Large intestine (tissue), 3 donors: ENCODE measurements around the gene SCNN1B. TPM values are rescaled to one million over a fixed set of nuclear protein-coding genes. Genes with fewer than 3 reads are reported as not detected.

Experiments
- DNase-seq, 2 donors: peaks; one replicate each; pipeline versions ENCODE4 v3.0.0 to v3.0.0-alpha.2; 2013
- H3K27ac ChIP-seq: one replicate; pipeline ENCODE4 v1.5.1; 2013; ENCODE audit warnings: low read length
- H3K27me3 ChIP-seq: 2 replicates; pipeline ENCODE4 v1.6.1; 2013; ENCODE audit warnings: low read length; ENCODE audit not compliant: control insufficient read depth, insufficient read depth
- H3K36me3 ChIP-seq: 2 replicates; pipeline ENCODE4 v1.6.1; 2013; ENCODE audit warnings: low read length; ENCODE audit not compliant: control insufficient read depth, insufficient read depth
- H3K4me1 ChIP-seq: one replicate; pipeline ENCODE4 v1.6.1; 2013; ENCODE audit warnings: low read length; ENCODE audit not compliant: control insufficient read depth, insufficient read depth
- H3K4me3 ChIP-seq: one replicate; pipeline ENCODE4 v1.5.1; 2013; ENCODE audit warnings: low read length
- H3K9me3 ChIP-seq: one replicate; pipeline ENCODE4 v1.6.1; 2013; ENCODE audit warnings: mild to moderate bottlenecking, low read depth, low read length, moderate library complexity; ENCODE audit not compliant: control insufficient read depth
- WGBS: methylation state at CpG from one replicate; pipeline ENCODE4 v1.1.5; 2013; ENCODE audit warnings: low lambda C conversion rate; ENCODE audit not compliant: insufficient coverage; 5-methylcytosine and 5-hydroxymethylcytosine counted together
- polyA plus RNA-seq: library from polyadenylated mRNA; unstranded; fragments of 120-200 nt; gene quantifications from one replicate; pipeline ENCODE4 v1.2.1, GENCODE V29; 2013

Gene SCNN1B
- polyA plus RNA-seq, 1 donor = 0.13 TPM

DNA sequence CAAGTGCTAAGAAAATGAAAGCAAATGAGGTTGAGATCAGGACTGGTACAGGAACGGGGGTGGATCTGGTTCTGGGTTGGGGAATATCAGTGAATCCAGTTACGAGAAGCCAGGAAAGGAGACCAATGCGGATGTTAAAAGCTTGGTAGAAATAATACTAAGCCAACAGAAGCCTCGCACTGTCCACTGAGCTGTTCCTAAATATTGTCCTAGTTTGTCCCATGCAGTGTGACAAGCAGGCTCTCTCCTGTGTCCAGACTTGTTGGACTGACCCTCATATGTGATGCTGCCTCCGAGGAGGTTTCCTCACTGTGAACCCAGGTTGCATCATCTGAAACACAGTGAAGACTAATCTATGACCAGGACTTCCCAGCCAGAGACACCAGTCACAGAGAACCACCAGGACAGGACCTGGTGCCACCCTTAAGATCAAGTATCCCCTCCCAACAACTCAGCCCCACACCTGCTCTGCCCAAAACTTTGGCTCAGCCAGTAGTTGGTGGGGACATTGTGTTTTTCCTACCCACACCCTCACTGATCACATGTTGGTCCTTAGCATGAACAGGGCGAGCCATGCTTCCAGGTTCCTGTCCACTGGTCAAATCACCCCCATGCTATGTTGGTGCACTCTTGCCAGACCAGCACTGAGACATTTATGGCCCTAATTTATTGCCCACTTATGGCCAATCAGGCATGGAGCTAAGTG is 32.7 kb upstream of the SCNN1B start:
- 89% methylated on average over 1 of the region's 6 CpGs for WGBS
- H3K27ac ChIP-seq = no peak overlapping the region
- DNase-seq = no peak

GRCh38 chr16:23270654-23271053 is 31.4 kb upstream of the SCNN1B start:
- DNase-seq = no peak
- Histone ChIP-seq H3K4me3 (no peak overlapping the region), H3K9me3 (no peaks in the 10 kb centered on the region), H3K27me3 (no peaks in the 10 kb centered on the region), H3K4me1 (no peaks in the 10 kb centered on the region), H3K36me3 (no peaks in the 10 kb centered on the region), H3K27ac (no peak overlapping the region)
- WGBS = no CpG with 5 or more reads among the region's 3 CpGs

More for the DNA sequence above, 32.7 kb upstream of the SCNN1B start:
- Histone ChIP-seq H3K9me3 (no peaks in the 10 kb centered on the region), H3K4me1 (no peaks in the 10 kb centered on the region), H3K36me3 (no peaks in the 10 kb centered on the region), H3K4me3 (no peak overlapping the region), H3K27me3 (no peaks in the 10 kb centered on the region)

GRCh38 chr16:23274968-23275367 is 27.1 kb upstream of the SCNN1B start:
- no peaks in the 10 kb centered on the region for H3K9me3 ChIP-seq
- H3K27me3 ChIP-seq = no peaks in the 10 kb centered on the region
- H3K4me3 ChIP-seq = no peak overlapping the region
- H3K4me1 ChIP-seq = no peaks in the 10 kb centered on the region
- 60% methylated on average over 1 of the region's 2 CpGs for WGBS
- DNase-seq = no peak
- H3K27ac ChIP-seq = no peak overlapping the region
- H3K36me3 ChIP-seq = no peaks in the 10 kb centered on the region

GRCh38 chr16:23276821-23277220 is 25.3 kb upstream of the SCNN1B start:
- no peak overlapping the region for H3K27ac ChIP-seq
- H3K4me3 ChIP-seq = no peak overlapping the region
- H3K36me3 ChIP-seq = no peaks in the 10 kb centered on the region
- 83% methylated on average over 1 of the region's 4 CpGs for WGBS
- H3K4me1 ChIP-seq = no peaks in the 10 kb centered on the region
- no peaks in the 10 kb centered on the region for H3K27me3 ChIP-seq
- DNase-seq = no peak
- H3K9me3 ChIP-seq = no peaks in the 10 kb centered on the region

DNA sequence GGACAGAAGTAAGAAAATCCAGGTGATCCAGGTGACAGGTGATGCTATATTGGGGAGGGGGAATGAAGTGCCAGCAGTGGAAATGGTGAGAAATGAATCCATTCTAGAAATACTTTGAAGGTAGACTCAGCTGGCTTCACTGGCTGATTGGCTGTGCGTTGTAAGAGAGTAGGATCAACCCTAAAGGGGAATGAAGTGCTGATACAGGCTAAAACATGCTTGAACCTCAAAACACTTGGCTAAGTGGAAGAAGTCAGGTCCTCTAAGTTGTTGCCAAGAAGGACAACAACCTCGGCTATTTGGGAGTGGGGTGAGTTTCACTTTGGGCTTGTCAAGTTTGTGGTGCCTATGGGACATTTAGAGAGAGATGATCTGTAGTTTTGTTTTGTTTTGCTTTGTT is 24.1 kb upstream of the SCNN1B start:
- Histone ChIP-seq H3K27me3 (no peaks in the 10 kb centered on the region), H3K4me1 (no peaks in the 10 kb centered on the region), H3K27ac (no peak overlapping the region), H3K9me3 (no peaks in the 10 kb centered on the region), H3K4me3 (no peak overlapping the region), H3K36me3 (no peaks in the 10 kb centered on the region)
- no peak for DNase-seq
- WGBS = no CpG with 5 or more reads among the region's 2 CpGs

- H3K27ac ChIP-seq = no peak overlapping the region
- H3K4me1 ChIP-seq = no peaks in the 10 kb centered on the region
- no peaks in the 10 kb centered on the region for H3K36me3 ChIP-seq
- no peak overlapping the region for H3K4me3 ChIP-seq
- WGBS = no CpG with 5 or more reads among the region's 9 CpGs
- DNase-seq = no peak
- H3K9me3 ChIP-seq = no peaks in the 10 kb centered on the region
- no peaks in the 10 kb centered on the region for H3K27me3 ChIP-seq
Observed at GRCh38 chr16:23279721-23280153, 22.4 kb upstream of the SCNN1B start.

GRCh38 chr16:23280483-23280967 is 21.6 kb upstream of the SCNN1B start:
- H3K27me3 ChIP-seq = no peaks in the 10 kb centered on the region
- H3K4me3 ChIP-seq = no peak overlapping the region
- no peak for DNase-seq
- no peaks in the 10 kb centered on the region for H3K9me3 ChIP-seq
- WGBS = no CpG with 5 or more reads among the region's 6 CpGs
- H3K4me1 ChIP-seq = no peaks in the 10 kb centered on the region
- no peak overlapping the region for H3K27ac ChIP-seq
- no peaks in the 10 kb centered on the region for H3K36me3 ChIP-seq

DNA sequence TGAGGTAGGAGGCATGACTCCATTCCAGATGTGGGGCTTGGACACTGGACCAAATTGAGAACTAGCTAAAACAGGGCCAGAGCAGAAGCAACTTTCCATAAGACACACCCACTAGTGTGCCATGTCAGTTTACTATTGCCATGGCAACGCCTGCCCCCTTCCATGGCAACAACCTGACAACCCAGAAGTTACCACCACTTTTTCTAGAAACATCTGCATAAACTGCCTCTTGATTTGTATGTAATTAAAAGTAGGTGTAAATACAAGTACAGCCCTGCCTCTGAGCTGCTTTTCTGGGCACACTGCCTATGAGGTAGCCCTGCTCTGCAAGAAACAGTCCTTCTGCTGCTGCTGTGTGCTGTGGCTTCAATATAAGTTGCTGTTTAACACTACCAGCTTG is 19.5 kb upstream of the SCNN1B start:
- no peaks in the 10 kb centered on the region for H3K9me3 ChIP-seq
- no peaks in the 10 kb centered on the region for H3K36me3 ChIP-seq
- no peak overlapping the region for H3K4me3 ChIP-seq
- DNase-seq = no peak
- no CpG with 5 or more reads among the region's 1 CpG for WGBS
- H3K27me3 ChIP-seq = no peaks in the 10 kb centered on the region
- H3K4me1 ChIP-seq = no peaks in the 10 kb centered on the region
- H3K27ac ChIP-seq = no peak overlapping the region

GRCh38 chr16:23283571-23283970 is 18.5 kb upstream of the SCNN1B start:
- H3K9me3 ChIP-seq = no peaks in the 10 kb centered on the region
- H3K4me1 ChIP-seq = no peaks in the 10 kb centered on the region
- no peaks in the 10 kb centered on the region for H3K36me3 ChIP-seq
- H3K27ac ChIP-seq = no peak overlapping the region
- DNase-seq = no peak
- H3K27me3 ChIP-seq = no peaks in the 10 kb centered on the region
- no peak overlapping the region for H3K4me3 ChIP-seq
- WGBS = no CpG with 5 or more reads among the region's 2 CpGs

DNA sequence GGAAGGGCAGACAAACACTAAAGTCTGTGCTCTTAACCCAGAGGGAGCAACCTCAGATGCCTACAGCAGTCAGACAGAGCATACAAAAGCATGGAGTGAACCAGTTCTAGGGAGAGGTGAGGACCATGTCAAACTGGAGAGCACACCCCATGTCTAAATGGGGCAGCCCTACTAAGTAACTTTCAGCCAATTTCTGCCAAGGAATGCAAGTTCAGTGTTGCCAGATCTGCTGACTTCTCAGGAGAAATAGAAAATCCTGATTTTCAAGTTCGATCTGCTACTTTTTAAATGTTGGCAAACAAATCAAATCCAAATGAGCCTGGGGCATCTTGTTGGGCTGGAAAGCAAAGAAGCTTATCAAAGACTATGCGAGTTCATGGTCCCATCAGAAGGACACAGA is 17.5 kb upstream of the SCNN1B start:
- no peak for DNase-seq
- WGBS = no CpG with 5 or more reads among the region's 2 CpGs
- Histone ChIP-seq H3K27me3 (no peaks in the 10 kb centered on the region), H3K36me3 (no peaks in the 10 kb centered on the region), H3K4me3 (no peak overlapping the region), H3K9me3 (no peaks in the 10 kb centered on the region), H3K27ac (no peak overlapping the region), H3K4me1 (no peaks in the 10 kb centered on the region)

DNA sequence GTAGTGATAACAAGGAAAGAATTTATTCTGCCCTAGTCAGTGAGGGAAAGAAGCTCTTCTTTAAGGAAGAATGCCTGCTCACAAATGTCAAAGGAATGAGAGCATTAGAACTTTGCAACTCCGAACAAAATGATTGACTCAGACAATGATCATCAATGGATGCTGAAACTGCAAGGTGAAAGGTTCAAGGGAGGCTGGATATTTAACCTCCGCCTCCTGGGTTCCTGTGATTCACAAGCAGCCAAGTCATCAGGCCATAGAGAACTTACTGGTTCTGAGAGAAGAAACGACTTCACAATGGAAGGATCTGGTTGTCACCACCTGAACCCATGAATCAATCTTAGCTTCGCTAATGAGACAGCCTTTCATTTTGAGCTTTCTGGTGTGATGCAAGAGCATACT is 16.0 kb upstream of the SCNN1B start:
- no peak overlapping the region for H3K27ac ChIP-seq
- H3K27me3 ChIP-seq = no peaks in the 10 kb centered on the region
- no peak overlapping the region for H3K4me3 ChIP-seq
- H3K4me1 ChIP-seq = no peaks in the 10 kb centered on the region
- no peaks in the 10 kb centered on the region for H3K36me3 ChIP-seq
- WGBS = no CpG with 5 or more reads among the region's 4 CpGs
- DNase-seq = no peak
- no peaks in the 10 kb centered on the region for H3K9me3 ChIP-seq
